ENCODE measurements around the gene EXD3. TPM values are rescaled to one million over a fixed set of nuclear protein-coding genes. Genes with fewer than 3 reads are reported as not detected.

Gene EXD3
- total and polyA plus RNA-seq, 2 donors: 3.4 to 16.8 TPM

DNA sequence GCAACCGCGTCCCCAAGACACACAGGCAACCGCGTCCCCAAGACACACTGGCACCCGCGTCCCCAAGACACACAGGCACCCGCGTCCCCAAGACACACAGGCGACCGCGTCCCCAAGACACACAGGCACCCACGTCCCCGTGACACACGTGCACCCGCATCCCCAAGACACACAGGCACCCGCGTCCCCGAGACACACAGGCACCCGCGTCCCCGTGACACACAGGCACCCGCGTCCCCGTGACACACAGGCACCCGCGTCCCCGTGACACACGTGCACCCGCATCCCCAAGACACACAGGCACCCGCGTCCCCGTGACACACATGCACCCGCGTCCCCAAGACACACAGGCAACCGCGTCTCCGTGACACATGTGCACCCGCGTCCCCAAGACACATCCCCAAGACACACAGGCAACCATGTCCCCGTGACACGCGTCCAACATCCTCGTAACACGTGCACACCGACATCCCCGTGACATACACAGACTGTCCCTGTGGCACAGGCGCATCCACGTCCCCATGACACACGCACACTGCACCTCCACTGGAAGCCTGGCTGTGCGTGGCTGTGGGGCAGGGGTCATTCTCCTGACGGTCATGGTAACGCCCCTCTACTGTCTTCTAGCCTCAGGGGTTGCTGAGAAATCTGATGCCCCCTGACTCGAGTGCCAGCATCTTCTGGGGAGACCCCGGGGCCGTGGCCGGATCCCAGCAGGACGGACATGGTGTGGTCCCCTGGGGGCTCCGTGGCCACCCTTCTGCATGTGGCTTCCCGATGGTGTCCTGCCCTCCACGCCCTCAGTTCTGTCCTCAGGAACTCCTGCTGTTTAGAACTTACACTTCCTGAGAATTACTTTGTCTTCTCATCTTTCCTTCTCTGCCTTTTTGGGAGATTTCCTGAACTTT is 24.1 kb downstream of the EXD3 start:
- 95% methylated on average over 60 of the region's 60 CpGs for WGBS
- H3K36me3 ChIP-seq (ENCODE audit: control insufficient read depth in 2 of 2, insufficient read depth in 2 of 2, low read length in 1 of 2): no peaks in the 10 kb centered on the region
- H3K9me3 ChIP-seq (ENCODE audit: control insufficient read depth in 2 of 2, insufficient read depth in 1 of 2, low read length in 1 of 2): peaks cover 1 to 22% of the 10 kb centered on the region in 2 donors
- no peak overlapping the region for H3K4me3 ChIP-seq (ENCODE audit: low read length in 2 of 2)
- no peaks in the 10 kb centered on the region for H3K4me1 ChIP-seq (ENCODE audit: control insufficient read depth in 2 of 2, insufficient read depth in 2 of 2, low read length in 2 of 2)
- no peak for DNase-seq (ENCODE audit: low read depth in 6 of 9, low spot score in 9 of 9)
- H3K27me3 ChIP-seq (ENCODE audit: control insufficient read depth in 2 of 2, insufficient read depth in 1 of 2, low read length in 1 of 2): no peaks in the 10 kb centered on the region
- no peak overlapping the region for H3K27ac ChIP-seq (ENCODE audit: low read depth in 1 of 2, low read length in 1 of 2)

DNA sequence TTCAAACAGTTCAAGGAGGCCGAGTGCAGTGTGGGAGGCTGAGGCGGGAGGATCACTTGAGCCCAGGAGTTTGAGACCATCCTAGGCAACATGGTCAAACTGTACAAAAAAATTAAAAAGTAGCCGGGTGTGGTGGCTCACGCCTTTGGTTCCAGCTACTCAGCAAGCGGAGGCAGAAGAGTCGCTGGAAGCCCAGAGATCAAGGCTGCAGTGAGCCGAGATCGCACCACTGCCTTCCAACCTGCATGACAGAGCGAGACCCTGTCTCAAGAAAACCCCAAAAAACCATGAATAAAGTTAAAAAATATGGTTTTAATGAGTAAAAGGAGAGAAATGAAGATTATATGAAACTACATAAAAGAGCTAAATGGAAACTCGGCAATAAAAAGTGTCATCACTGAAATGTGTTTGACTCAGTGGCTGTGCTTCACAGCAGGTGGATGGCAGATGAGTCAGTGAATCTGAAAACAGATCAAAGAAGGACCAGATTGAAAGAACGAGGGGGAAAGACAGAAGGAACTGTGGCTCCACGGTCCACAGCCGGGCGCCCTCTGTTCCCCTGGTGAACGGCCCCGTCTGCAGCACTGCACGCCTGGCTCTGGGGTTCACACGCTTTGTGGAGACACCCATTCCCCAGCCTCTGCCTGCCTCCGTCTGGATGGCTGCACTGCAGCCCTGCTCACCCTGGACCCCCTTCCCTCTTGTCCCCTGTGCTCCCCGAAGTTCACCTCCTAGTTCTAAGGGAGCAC is 25.1 kb downstream of the EXD3 start:
- Histone ChIP-seq H3K27me3 (ENCODE audit: control insufficient read depth in 2 of 2, insufficient read depth in 1 of 2, low read length in 1 of 2) (no peaks in the 10 kb centered on the region), H3K4me3 (ENCODE audit: low read length in 2 of 2) (no peak overlapping the region), H3K4me1 (ENCODE audit: control insufficient read depth in 2 of 2, insufficient read depth in 2 of 2, low read length in 2 of 2) (no peaks in the 10 kb centered on the region), H3K9me3 (ENCODE audit: control insufficient read depth in 2 of 2, insufficient read depth in 1 of 2, low read length in 1 of 2) (peaks cover 1 to 22% of the 10 kb centered on the region in 2 donors), H3K27ac (ENCODE audit: low read depth in 1 of 2, low read length in 1 of 2) (no peak overlapping the region), H3K36me3 (ENCODE audit: control insufficient read depth in 2 of 2, insufficient read depth in 2 of 2, low read length in 1 of 2) (no peaks in the 10 kb centered on the region)
- 95% methylated on average over 20 of the region's 20 CpGs for WGBS
- no peak for DNase-seq (ENCODE audit: low read depth in 6 of 9, low spot score in 9 of 9)

DNA sequence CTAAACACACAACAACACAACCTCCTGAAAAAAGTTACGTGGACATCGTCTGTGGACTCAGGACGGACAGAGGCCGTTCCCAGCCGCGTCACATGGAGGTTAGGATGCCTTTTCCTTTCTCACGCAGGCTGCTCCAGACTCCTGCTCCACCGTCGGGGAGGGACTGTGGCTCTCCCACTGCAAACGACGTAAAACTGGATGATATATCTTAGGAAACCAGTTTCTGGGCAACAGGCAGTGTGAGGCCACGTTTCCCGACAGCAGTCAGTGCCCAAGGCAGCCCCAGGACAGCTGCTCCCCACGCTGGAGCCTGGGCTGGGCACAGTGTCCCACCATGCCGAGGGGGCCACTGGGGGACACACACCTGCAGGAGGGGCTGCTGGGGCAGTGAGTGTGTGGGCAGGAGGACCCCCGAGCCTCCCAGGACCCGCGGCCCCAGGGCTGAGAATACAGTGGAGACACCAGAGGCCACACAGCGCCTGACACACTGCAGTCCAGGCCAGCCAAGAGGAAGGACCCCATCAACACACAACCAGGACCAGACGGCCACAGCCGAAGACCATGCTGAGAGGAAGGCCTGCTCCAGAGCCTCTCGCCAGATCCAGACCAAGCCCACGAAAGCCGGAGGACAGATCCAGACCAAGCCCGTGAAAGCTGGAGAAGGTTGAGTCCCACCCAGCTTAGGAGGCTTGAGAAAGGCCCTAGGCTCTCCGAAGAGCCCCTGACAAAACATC is 26.2 kb downstream of the EXD3 start:
- H3K4me3 ChIP-seq (ENCODE audit: low read length in 2 of 2): no peak overlapping the region
- no peak for DNase-seq (ENCODE audit: low read depth in 6 of 9, low spot score in 9 of 9)
- 95% methylated on average over 26 of the region's 26 CpGs for WGBS
- peaks cover 1 to 22% of the 10 kb centered on the region in 2 donors for H3K9me3 ChIP-seq (ENCODE audit: control insufficient read depth in 2 of 2, insufficient read depth in 1 of 2, low read length in 1 of 2)
- H3K36me3 ChIP-seq (ENCODE audit: control insufficient read depth in 2 of 2, insufficient read depth in 2 of 2, low read length in 1 of 2): no peaks in the 10 kb centered on the region
- no peak overlapping the region for H3K27ac ChIP-seq (ENCODE audit: low read depth in 1 of 2, low read length in 1 of 2)
- no peaks in the 10 kb centered on the region for H3K4me1 ChIP-seq (ENCODE audit: control insufficient read depth in 2 of 2, insufficient read depth in 2 of 2, low read length in 2 of 2)
- no peaks in the 10 kb centered on the region for H3K27me3 ChIP-seq (ENCODE audit: control insufficient read depth in 2 of 2, insufficient read depth in 1 of 2, low read length in 1 of 2)

DNA sequence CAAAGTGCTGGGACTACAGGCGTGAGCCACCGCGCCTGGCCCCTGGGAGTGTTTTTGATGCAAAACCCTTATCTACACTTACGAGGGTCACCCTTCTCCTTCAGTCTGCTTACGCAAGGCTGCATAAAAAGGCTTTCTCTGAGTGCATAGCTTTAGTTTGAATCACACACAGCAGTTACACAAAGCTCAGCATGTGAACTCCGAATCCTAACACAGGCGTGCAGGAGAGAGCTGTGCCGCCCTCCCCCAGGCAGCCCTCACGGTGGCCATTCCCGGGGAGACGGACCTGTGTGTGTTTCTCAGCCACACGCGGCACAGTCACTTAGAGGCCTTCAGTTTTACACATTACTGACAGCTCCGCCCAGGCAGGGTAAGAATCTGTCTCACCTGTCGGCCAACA is 26.7 kb downstream of the EXD3 start:
- peaks cover 1 to 18% of the 10 kb centered on the region in 2 donors for H3K9me3 ChIP-seq (ENCODE audit: control insufficient read depth in 2 of 2, insufficient read depth in 1 of 2, low read length in 1 of 2)
- no peak for DNase-seq (ENCODE audit: low read depth in 6 of 9, low spot score in 9 of 9)
- H3K36me3 ChIP-seq (ENCODE audit: control insufficient read depth in 2 of 2, insufficient read depth in 2 of 2, low read length in 1 of 2): no peaks in the 10 kb centered on the region
- 93% methylated on average over 15 of the region's 15 CpGs for WGBS
- H3K27ac ChIP-seq (ENCODE audit: low read depth in 1 of 2, low read length in 1 of 2): no peak overlapping the region
- no peak overlapping the region for H3K4me3 ChIP-seq (ENCODE audit: low read length in 2 of 2)
- H3K4me1 ChIP-seq (ENCODE audit: control insufficient read depth in 2 of 2, insufficient read depth in 2 of 2, low read length in 2 of 2): no peaks in the 10 kb centered on the region
- no peaks in the 10 kb centered on the region for H3K27me3 ChIP-seq (ENCODE audit: control insufficient read depth in 2 of 2, insufficient read depth in 1 of 2, low read length in 1 of 2)

DNA sequence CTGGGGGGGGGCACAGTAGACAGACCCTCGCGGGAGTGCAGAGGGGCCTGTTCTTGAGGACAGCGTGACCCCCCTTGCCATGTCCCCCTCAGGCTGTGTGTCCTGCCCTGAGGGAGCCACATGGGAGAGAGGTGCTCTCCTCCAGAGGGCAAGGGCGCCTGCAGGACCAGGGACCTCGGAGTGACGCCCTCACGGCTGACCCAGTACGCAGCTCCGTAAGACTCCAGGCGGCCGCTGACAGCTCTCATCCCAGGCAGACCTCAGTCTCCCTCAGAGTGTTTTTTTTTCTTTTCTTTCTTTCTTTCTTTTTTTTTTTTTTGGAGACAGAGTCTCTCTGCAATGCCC is 27.3 kb downstream of the EXD3 start:
- peaks cover 0 to 3% of the 10 kb centered on the region in 2 donors for H3K4me1 ChIP-seq (ENCODE audit: control insufficient read depth in 2 of 2, insufficient read depth in 2 of 2, low read length in 2 of 2)
- 98% methylated on average over 11 of the region's 11 CpGs for whole genome bisulfite sequencing
- peaks cover 1 to 18% of the 10 kb centered on the region in 2 donors for H3K9me3 ChIP-seq (ENCODE audit: control insufficient read depth in 2 of 2, insufficient read depth in 1 of 2, low read length in 1 of 2)
- H3K36me3 ChIP-seq (ENCODE audit: control insufficient read depth in 2 of 2, insufficient read depth in 2 of 2, low read length in 1 of 2): no peaks in the 10 kb centered on the region
- H3K27me3 ChIP-seq (ENCODE audit: control insufficient read depth in 2 of 2, insufficient read depth in 1 of 2, low read length in 1 of 2): no peaks in the 10 kb centered on the region
- no peak for DNase-seq (ENCODE audit: low read depth in 6 of 9, low spot score in 9 of 9)
- H3K27ac ChIP-seq (ENCODE audit: low read depth in 1 of 2, low read length in 1 of 2): no peak overlapping the region
- no peak overlapping the region for H3K4me3 ChIP-seq (ENCODE audit: low read length in 2 of 2)

DNA sequence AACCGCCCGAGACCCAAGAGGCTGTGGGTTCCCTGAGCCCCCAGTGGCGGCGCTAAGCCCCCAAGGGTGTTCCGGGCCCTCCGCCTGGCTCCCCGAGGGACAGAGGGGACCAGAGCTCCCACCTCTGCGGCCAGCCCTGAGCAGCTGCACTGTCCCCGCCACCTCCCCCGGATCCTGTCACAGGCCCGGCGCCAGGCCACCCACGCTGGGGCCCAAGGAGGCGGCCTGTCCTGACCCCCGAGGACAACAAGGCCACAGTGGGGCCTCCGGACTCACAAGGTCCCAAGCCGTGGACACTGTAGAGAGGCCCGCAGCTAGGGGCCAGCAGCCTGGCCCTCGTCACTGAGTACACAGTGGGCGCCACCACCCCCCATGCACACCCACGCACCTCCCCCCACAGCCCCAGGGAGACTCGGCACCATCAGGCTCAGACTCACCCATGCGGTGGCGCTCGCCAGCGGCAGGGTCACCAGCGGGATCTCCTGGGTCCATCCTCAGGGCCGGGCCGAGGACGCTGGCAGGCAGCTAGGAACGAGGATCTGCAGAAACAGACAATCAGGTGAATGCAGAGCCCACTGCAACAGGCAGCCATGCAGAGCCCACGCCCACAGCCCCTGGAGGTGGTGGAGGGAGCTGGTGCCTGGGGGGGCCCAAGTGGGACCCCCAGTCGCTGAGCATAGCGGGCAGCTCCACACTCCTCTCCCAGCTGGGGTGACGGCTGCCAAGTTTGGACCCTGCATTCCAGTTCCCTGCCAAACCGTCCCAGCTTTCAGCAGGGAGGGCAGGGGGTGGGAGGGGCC is 27.9 kb downstream of the EXD3 start:
- Histone ChIP-seq H3K27ac (ENCODE audit: low read depth in 1 of 2, low read length in 1 of 2) (no peak overlapping the region), H3K4me1 (ENCODE audit: control insufficient read depth in 2 of 2, insufficient read depth in 2 of 2, low read length in 2 of 2) (peaks cover 0 to 4% of the 10 kb centered on the region in 2 donors), H3K36me3 (ENCODE audit: control insufficient read depth in 2 of 2, insufficient read depth in 2 of 2, low read length in 1 of 2) (no peaks in the 10 kb centered on the region), H3K27me3 (ENCODE audit: control insufficient read depth in 2 of 2, insufficient read depth in 1 of 2, low read length in 1 of 2) (no peaks in the 10 kb centered on the region), H3K9me3 (ENCODE audit: control insufficient read depth in 2 of 2, insufficient read depth in 1 of 2, low read length in 1 of 2) (peaks cover 1 to 18% of the 10 kb centered on the region in 2 donors), H3K4me3 (ENCODE audit: low read length in 2 of 2) (no peak overlapping the region)
- no peak for DNase-seq (ENCODE audit: low read depth in 6 of 9, low spot score in 9 of 9)
- 97% methylated on average over 36 of the region's 36 CpGs for WGBS

DNA sequence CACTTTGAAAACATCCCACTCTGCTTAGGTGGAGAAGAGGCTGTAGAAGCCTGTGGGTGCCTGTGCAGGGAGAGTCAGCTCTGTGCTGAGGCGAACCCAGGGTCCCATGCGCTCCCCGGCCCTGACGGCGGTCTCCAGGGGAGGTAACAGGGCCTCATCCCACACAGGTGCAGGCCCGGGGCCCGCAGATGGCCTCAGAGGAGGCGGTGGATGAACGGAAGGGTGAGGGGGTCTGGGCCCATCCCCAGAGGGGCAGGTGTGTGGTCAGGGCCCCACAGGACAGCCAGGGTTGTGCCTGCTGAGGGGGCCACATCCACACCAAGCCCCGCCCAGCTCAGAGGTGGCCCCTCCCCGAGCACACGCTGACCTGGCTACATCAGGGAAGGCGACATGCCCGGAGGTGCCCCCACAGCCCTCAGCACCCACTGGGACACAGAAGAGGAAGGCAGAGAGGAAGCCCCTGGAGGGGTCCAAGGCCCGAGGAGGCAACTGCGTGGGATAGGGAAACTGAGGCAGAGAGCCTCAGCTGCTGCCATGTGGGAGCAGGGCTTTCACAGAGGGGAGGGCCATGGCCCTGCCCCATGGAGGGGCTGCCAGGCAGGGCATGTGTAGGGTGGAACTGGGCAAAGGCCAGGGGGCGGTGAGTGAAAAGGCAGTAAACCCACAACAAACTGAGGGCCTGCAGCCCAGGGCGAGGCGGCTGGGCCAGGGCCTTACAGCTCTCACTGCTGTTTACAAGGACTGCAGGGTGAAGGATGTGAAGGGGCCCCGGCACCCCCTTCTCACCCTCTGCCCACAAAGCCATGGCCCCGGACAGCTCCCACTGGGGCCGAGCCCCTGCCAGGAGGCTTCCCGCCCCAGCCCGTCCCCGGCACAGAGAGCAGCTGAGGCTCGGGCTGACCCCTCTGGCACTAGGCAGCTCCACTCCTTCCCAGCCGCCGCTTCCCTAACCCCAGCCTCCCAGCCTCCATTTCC is 29.5 kb downstream of the EXD3 start:
- H3K36me3 ChIP-seq (ENCODE audit: control insufficient read depth in 2 of 2, insufficient read depth in 2 of 2, low read length in 1 of 2): no peaks in the 10 kb centered on the region
- H3K4me1 ChIP-seq (ENCODE audit: control insufficient read depth in 2 of 2, insufficient read depth in 2 of 2, low read length in 2 of 2): peaks cover 0 to 10% of the 10 kb centered on the region in 2 donors
- WGBS: 98% methylated on average over 28 of the region's 28 CpGs
- peaks cover 0 to 14% of the 10 kb centered on the region in 2 donors for H3K9me3 ChIP-seq (ENCODE audit: control insufficient read depth in 2 of 2, insufficient read depth in 1 of 2, low read length in 1 of 2)
- H3K4me3 ChIP-seq (ENCODE audit: low read length in 2 of 2): no peak overlapping the region
- no peak overlapping the region for H3K27ac ChIP-seq (ENCODE audit: low read depth in 1 of 2, low read length in 1 of 2)
- no peaks in the 10 kb centered on the region for H3K27me3 ChIP-seq (ENCODE audit: control insufficient read depth in 2 of 2, insufficient read depth in 1 of 2, low read length in 1 of 2)
- DNase-seq (ENCODE audit: low read depth in 6 of 9, low spot score in 9 of 9): no peak
